GM23248 (cell line): ENCODE results near the gene C14orf119. TPM values are rescaled to one million over a fixed set of nuclear protein-coding genes. Genes with fewer than 3 reads are reported as not detected.

Source experiments
- DNase-seq: peaks from one replicate; pipeline ENCODE4 v3.0.0-alpha.2; 2015
- H2AFZ ChIP-seq: fragments of 200-600 bp; sonication (generic); 2 replicates; pipeline ENCODE4 v1.6.1; 2016; ENCODE audit warnings: antibody characterized with exemption
- H3F3A ChIP-seq: fragments of 200-600 bp; sonication (generic); 2 replicates; pipeline ENCODE4 v1.6.1; 2016; ENCODE audit warnings: mild to moderate bottlenecking, antibody characterized with exemption, mixed run types; ENCODE audit not compliant: insufficient read depth
- H3K27ac ChIP-seq: fragments of 200-600 bp; sonication (generic); 2 replicates; pipeline ENCODE4 v1.5.1; 2016; ENCODE audit warnings: mild to moderate bottlenecking
- H3K27me3 ChIP-seq: fragments of 200-600 bp; sonication (generic); replicated peaks from 2 replicates; pipeline ENCODE4 v1.6.1; 2016; ENCODE audit warnings: mild to moderate bottlenecking; ENCODE audit not compliant: insufficient read depth
- H3K36me3 ChIP-seq: fragments of 200-600 bp; sonication (generic); 2 replicates; pipeline ENCODE4 v1.6.1; 2016; ENCODE audit warnings: low read depth, mild to moderate bottlenecking
- H3K4me1 ChIP-seq: fragments of 200-600 bp; sonication (generic); 2 replicates; pipeline ENCODE4 v1.6.1; 2016; ENCODE audit warnings: mild to moderate bottlenecking; ENCODE audit not compliant: insufficient read depth
- H3K4me2 ChIP-seq: fragments of 200-600 bp; sonication (generic); one replicate; pipeline ENCODE4 v1.6.1; 2016; ENCODE audit warnings: mild to moderate bottlenecking; ENCODE audit not compliant: unreplicated experiment
- H3K4me3 ChIP-seq: fragments of 200-600 bp; sonication (generic); 2 replicates; pipeline ENCODE4 v1.5.1; 2016; ENCODE audit warnings: mild to moderate bottlenecking
- H3K79me2 ChIP-seq: fragments of 200-600 bp; sonication (generic); 2 replicates; pipeline ENCODE4 v1.6.1; 2016; ENCODE audit warnings: mild to moderate bottlenecking; ENCODE audit not compliant: insufficient read depth
- H3K9ac ChIP-seq: fragments of 200-600 bp; sonication (generic); 2 replicates; pipeline ENCODE4 v1.6.1; 2016; ENCODE audit warnings: mild to moderate bottlenecking
- H3K9me2 ChIP-seq: fragments of 200-600 bp; sonication (generic); 2 replicates; pipeline ENCODE4 v1.6.1; 2016; ENCODE audit warnings: mixed run types, mild to moderate bottlenecking, moderate library complexity; ENCODE audit not compliant: insufficient read depth
- H3K9me3 ChIP-seq: fragments of 200-600 bp; sonication (generic); one replicate; pipeline ENCODE4 v1.6.1; 2017; ENCODE audit warnings: low read depth
- H4K20me1 ChIP-seq: fragments of 200-600 bp; sonication (generic); 2 replicates; pipeline ENCODE4 v1.6.0; 2016; ENCODE audit not compliant: insufficient read depth
- EZH2 ChIP-seq: fragments of 200-600 bp; sonication (generic); IDR thresholded peaks from 2 replicates; pipeline ENCODE4 v1.6.1; 2018; ENCODE audit warnings: antibody characterized with exemption, mild to moderate bottlenecking; ENCODE audit not compliant: insufficient read depth, poor library complexity, severe bottlenecking
- EZH2phosphoT487 ChIP-seq: fragments of 200-600 bp; sonication (generic); IDR thresholded peaks from 2 replicates; pipeline ENCODE4 v1.6.1; 2018; ENCODE audit warnings: antibody characterized with exemption, moderate library complexity, mild to moderate bottlenecking, low read depth; ENCODE audit not compliant: insufficient read depth
- WGBS, 2 experiments: methylation state at CpG; one replicate each; pipeline ENCODE4 v1.1.6; 2015 to 2017; ENCODE audit warnings: low lambda C conversion rate in 2 of 2, low coverage in 1 of 2; ENCODE audit errors: missing lambda C conversion rate in 2 of 2; 5-methylcytosine and 5-hydroxymethylcytosine counted together
- in situ Hi-C: fragments of 300-500 bp; cut with MboI; formaldehyde crosslinking; loops from 2 replicates; pipeline ENCODE4 v1.15.0; 2020
- polyA plus RNA-seq: library from polyadenylated mRNA; unstranded; fragments of >200 nt; fragmentation: Nextera tagmentation; extraction: Ambion mirVana; gene quantifications from 2 replicates; pipeline ENCODE4 v1.2.1, GENCODE V29; 2016
- total RNA-seq: library from RNA; depleted of rRNA; stranded (reverse); fragments of >200 nt; shearing (Covaris generic); gene quantifications from 2 replicates; pipeline ENCODE4 v1.2.3, GENCODE V29; 2014

The C14orf119 gene
- total and polyA plus RNA-seq, 2 experiments from 2014 or later: 48.7 to 166 TPM

DNA sequence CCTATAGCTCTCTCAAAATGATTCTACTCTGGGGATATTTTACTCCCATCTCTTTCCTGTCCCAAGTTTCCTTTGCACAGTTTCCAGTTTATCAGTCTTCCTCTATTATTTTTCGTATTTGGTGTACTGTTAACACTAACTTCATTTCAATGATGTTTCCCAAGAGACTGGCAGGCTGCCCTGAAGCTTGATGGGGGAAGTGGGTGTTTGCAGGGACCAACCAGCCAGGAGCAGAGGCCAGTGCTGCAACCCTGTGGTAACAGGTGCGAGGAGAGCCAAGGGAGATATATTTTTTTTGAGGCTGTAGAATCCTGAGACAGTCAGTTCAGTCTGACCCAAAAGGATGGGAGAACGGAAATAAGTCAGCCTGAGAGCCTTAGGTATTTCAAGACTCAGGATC, 35.6 kb downstream of the C14orf119 start:
- no peak overlapping the region for H3K9ac ChIP-seq
- in situ Hi-C loops: loop anchor here (5.0 kb wide), 1 partner anchor 51 kb away; the partner anchor contains the start of gene SLC7A8
- H3K9me2 ChIP-seq: no peaks in the 10 kb centered on the region
- H3K4me1 ChIP-seq: no peaks in the 10 kb centered on the region
- no peak overlapping the region for H3K4me3 ChIP-seq
- no peaks in the 10 kb centered on the region for H3K79me2 ChIP-seq
- no peaks in the 10 kb centered on the region for H3F3A ChIP-seq
- no peaks in the 10 kb centered on the region for H4K20me1 ChIP-seq
- H3K27ac ChIP-seq: no peak overlapping the region
- H3K9me3 ChIP-seq: no peaks in the 10 kb centered on the region
- H3K27me3 ChIP-seq: no peaks in the 10 kb centered on the region
- no peaks in the 10 kb centered on the region for H3K36me3 ChIP-seq
- H3K4me2 ChIP-seq: no peak overlapping the region
- no peak overlapping the region for H2AFZ ChIP-seq
- 67 to 74% methylated on average over 3 of the region's 3 CpGs for WGBS, 2 experiments
- no peak for DNase-seq
- no peak for TF ChIP-seq EZH2phosphoT487
- TF ChIP-seq EZH2: no peak

DNA sequence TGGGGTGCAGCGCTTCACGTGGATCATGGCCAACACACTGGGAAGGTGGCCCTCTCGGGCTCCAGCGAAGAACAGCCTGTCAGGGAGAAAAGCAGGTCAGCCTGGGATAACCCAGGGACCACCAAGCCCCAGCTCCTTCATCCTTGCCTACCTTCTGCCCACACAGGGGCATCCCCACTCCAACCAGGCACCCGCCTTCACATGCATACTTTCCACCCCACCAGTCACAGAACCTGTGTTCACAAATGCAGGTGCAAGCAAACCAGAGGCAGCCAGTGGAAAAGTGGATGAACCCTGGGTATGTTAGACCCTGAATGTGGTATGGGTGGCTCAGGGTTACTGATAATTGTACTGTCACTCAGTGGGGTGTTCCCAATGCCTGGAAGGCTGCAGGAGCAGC, 36.2 kb downstream of the C14orf119 start:
- H3K27me3 ChIP-seq: no peaks in the 10 kb centered on the region
- H3K4me2 ChIP-seq: no peak overlapping the region
- no peaks in the 10 kb centered on the region for H3K79me2 ChIP-seq
- H3K36me3 ChIP-seq: no peaks in the 10 kb centered on the region
- 83 to 91% methylated on average over 1 to 5 of the region's 5 CpGs for WGBS, 2 experiments
- H3K4me3 ChIP-seq: no peak overlapping the region
- no peaks in the 10 kb centered on the region for H3K4me1 ChIP-seq
- no peaks in the 10 kb centered on the region for H3K9me3 ChIP-seq
- in situ Hi-C loops: loop anchor here (5.0 kb wide), 1 partner anchor 51 kb away; the partner anchor contains the start of gene SLC7A8
- no peaks in the 10 kb centered on the region for H3K9me2 ChIP-seq
- H4K20me1 ChIP-seq: no peaks in the 10 kb centered on the region
- TF ChIP-seq EZH2: no peak
- TF ChIP-seq EZH2phosphoT487: no peak
- no peak overlapping the region for H3K27ac ChIP-seq
- H2AFZ ChIP-seq: no peak overlapping the region
- H3F3A ChIP-seq: no peaks in the 10 kb centered on the region
- H3K9ac ChIP-seq: no peak overlapping the region
- DNase-seq: no peak

DNA sequence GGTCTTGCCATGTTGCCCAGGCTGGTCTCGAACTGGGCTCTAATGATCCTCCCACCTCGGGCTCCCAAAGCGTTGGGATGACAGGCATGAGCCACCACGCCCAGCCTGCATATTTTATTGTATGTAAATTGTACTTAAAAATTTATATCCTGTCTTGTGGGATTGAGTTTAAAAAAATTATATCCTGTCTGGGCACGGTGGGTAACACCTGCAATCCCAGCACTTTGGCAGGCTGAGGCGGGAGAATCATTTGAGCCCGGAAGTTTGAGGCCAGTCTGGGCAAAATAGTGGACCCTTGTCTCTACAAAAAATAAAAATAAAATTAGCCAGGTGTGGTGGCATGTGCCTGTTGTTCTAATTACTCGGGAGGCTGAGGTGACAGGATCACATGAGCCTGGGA, 37.7 kb downstream of the C14orf119 start:
- DNase-seq: no peak
- WGBS, 2 experiments: 90 to 92% methylated on average over 8 of the region's 8 CpGs
- no peaks in the 10 kb centered on the region for H3K79me2 ChIP-seq

DNA sequence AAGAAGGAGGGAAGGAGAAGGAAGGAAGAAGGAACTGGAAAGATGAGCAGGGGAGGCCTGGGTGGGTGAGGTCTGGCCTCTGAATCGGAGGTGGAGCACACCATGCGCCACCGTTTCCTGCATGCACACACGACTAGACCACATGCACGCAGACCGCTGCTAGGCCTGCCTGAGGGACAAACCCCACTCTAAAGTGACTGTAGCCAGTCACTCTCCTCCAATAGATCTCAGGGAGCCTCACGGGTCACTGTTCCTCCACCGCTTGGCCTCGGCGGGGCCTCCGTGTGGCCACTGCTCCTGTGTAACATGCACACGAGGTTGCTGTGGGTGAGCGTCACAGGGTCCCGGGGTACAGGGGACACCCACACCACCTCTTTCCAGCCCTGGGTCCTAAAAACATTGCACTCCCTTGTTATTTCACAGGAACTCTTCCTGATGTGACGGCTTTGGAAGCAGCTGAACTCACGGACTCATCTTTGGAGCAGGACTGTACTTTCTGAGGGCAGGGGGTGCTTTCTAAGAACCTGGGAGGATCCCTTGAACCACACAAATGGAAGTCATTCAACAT, 41.3 kb downstream of the C14orf119 start:
- Histone ChIP-seq H3F3A (no peaks in the 10 kb centered on the region), H3K79me2 (no peaks in the 10 kb centered on the region), H3K27ac (no peak overlapping the region), H3K4me2 (no peak overlapping the region), H3K36me3 (no peaks in the 10 kb centered on the region), H3K4me1 (peaks cover 10% of the 10 kb centered on the region), H3K4me3 (no peak overlapping the region), H3K9ac (no peak overlapping the region), H2AFZ (no peak overlapping the region), H3K27me3 (no peaks in the 10 kb centered on the region), H3K9me2 (no peaks in the 10 kb centered on the region), H3K9me3 (no peaks in the 10 kb centered on the region), H4K20me1 (no peaks in the 10 kb centered on the region)
- in situ Hi-C loops: no loop called here
- TF ChIP-seq EZH2phosphoT487 (no peak), EZH2 (no peak)
- WGBS, 2 experiments: 92 to 94% methylated on average over 14 to 16 of the region's 16 CpGs
- DNase-seq: no peak

More for the DNA sequence above, 37.7 kb downstream of the C14orf119 start:
- TF ChIP-seq EZH2phosphoT487 (no peak), EZH2 (no peak)
- in situ Hi-C loops: loop anchor here (5.0 kb wide), 1 partner anchor 49 kb away; the partner anchor contains the start of gene SLC7A8
- Histone ChIP-seq H3K9ac (no peak overlapping the region), H3K27me3 (no peaks in the 10 kb centered on the region), H3K9me2 (no peaks in the 10 kb centered on the region), H2AFZ (no peak overlapping the region), H3K36me3 (no peaks in the 10 kb centered on the region), H3K27ac (no peak overlapping the region), H4K20me1 (no peaks in the 10 kb centered on the region), H3K4me1 (peaks cover 4% of the 10 kb centered on the region), H3K4me3 (no peak overlapping the region), H3K9me3 (no peaks in the 10 kb centered on the region), H3K4me2 (no peak overlapping the region), H3F3A (no peaks in the 10 kb centered on the region)
